Left cardiac atrium (tissue), 4 donors: ENCODE results near the gene CD276. TPM values are rescaled to one million over a fixed set of nuclear protein-coding genes. Genes with fewer than 3 reads are reported as not detected.
"Not testable (repeated sequence)": the region's sequence is repeated elsewhere in the genome, so short reads cannot be mapped to it uniquely, and the experiment has no call there.

ENCODE experiments used
- ATAC-seq, 2 donors: fragments of 200-7000 bp; cut with Tn5 transposase; one replicate each; pipeline ENCODE4 v1.9.1; 2020; ENCODE audit warnings: mild to moderate bottlenecking in 2 of 2, moderate library complexity in 2 of 2
- DNase-seq: peaks from one replicate; pipeline ENCODE4 v3.0.0-alpha.2; 2020
- intact Hi-C, 2 donors: fragments of 100-400 bp; cut with DNase I; formaldehyde crosslinking; loops; one replicate each; pipeline versions ENCODE4 v1.14.1 to v1.15.1; 2022 to 2023
- total RNA-seq, 2 donors: library from RNA; stranded (reverse); fragmentation: NEBNext Ultra II Directional; extraction: Animal tissue kit (Norgen Biotek cat#: 25700); gene quantifications; one replicate each; pipeline ENCODE4 v1.2.1, GENCODE V29; 2021
- donor health status: DM: no; HTN: yes; CAD: no.
- donor health status: DM: no; HTN: yes; CAD: no; lungs with severe emphysema.
- donor health status: DM: yes; HTN: yes; CAD: no.
- donor health status: Dilated cardiomyopathy.

The CD276 gene
- total RNA-seq, 2 donors from 2014 or later, result 29.6 to 77.5 TPM

DNA sequence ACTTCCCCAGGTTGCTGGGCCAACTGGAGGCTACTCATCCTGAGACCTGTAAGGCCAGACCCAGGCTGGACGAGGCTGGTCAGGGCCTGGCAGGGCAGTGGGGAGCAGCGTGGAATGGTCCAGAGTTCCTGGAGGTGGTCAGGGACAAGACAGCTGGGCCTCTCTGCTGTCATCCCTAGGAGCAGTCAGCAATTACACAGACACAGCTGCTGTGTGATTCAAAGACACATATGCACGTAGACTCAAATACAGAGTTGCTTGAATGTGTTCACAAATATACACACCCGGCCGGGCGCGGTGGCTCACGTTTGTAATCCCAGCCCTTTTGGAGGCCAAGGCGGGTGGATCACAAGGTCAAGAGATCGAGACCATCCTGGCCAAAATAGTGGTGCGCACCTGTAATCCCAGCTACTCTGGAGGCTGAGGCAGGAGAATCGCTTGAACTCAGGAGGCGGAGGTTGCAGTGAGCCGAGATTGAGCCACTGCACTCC lies 1.5 kb upstream of the CD276 start:
- intact Hi-C loops, result no loop called here
- no peak for ATAC-seq

DNA sequence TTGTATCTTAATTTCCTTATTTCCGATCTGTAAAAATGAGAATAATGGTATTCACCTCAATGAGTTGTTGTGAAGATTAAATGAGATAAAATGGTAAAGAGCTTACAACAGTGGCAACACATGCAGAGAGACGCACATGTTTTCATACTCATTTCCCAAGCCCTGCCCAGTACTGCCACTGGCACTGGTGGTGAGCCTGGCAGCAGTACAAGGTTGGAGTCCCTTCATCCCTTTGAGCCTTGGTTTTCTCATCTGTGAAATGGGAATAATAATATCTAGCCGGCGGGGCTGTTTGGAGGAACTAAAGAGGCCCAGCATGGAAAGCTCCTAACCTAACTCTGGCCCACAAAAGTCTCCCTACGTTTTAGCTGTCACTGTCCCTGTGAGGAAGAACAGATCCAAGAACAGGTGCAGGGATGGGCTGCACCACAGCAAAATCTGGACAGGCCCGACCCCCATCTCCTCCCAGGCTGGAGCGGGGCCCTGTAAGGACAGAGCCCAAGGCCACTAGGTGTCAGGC lies 866 bp upstream of the CD276 start:
- ATAC-seq (no peak), DNase-seq (no peak)
- intact Hi-C loops, result no loop called here

More for the DNA sequence above, 1.5 kb upstream of the CD276 start:
- no peak for DNase-seq

DNA sequence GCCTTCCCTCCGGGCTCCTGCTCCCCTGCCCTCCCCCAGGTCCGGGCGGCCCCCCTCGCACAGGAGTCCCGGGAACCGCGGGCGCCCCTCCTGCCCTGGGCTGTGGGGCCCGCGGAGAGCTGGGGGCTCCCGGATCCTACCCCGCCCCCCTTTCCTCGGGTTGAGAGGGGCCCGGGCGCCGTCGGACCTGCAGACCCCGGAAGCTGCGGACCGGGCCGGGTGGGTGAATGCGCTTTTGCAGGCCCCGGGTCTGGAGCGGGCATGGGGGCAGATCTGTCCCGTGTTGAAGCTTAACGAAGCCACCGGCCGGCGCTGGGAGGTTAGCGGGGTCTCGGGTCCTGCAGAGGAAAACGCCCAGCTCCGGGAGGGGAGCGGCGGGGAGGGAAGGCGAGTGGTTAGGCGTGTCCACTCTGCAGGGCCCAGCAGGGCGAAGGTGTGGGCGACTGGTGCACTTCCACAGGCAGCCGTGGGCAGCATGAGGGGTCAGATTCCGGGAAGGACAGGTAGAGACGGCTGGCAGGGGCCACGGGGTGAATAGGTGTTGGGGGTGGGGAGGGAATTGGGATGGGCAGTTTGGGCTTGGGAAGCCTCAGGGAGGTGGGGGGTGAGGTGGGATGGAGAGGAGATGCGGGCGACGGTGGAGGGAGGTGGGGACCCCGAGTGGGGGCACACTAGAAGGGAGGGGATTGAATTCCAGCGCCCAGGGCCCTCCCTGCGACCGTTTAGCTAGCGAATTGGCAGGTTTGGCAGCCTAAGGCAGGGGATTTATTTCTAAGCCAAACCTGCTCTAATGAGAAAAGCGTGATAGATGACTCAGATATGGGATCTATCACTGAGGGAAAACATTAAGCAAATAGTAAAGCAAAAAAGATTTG lies 635 bp downstream of the CD276 start:
- intact Hi-C loops, result no loop called here
- DNase-seq (peak; percentile 52), ATAC-seq (peak; percentile 21 to 27)

DNA sequence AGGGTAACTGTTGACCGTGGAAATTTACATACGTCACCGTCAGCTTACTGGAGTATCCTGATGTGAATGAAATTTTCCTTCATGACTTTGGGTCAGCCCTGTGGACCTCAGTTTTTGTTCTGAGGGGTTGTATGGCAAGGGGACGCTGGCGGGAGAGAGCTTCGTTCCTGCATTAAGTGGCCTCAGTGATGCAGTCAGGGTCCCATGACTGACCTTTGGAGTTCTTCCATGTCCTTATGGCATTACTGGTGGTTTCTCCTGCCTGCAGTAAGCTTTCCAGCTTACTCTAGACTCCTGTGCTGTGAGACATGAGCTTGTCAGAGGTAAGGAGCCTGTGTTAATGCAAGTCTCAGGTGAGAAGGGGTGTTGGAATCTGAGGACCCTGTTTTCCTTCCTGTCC lies 1.8 kb downstream of the CD276 start:
- DNase-seq (no peak), ATAC-seq (no peak)
- intact Hi-C loops, result no loop called here

DNA sequence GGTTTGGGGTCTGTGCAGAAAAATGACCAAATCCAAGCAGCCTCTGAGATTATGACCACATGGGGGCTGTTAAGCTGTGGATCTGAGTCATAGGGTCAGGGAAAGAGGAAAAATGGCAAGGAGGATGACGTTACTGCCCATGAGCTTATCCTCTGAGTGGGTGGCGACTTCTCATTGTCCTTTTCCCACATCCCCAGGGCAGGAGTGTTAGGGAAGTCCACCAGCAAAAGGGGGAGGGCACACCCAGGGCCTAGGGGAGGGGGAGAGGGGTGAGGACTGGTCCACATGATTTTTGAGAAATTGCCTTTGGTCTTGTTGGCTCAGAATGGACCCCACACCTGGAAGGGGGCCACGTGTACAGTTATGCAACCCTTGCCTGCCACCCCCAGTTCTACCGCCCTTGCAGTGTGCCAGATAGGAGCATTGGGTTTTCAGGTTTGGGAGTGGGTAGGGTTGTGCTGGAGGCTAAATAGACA lies 2.6 kb downstream of the CD276 start:
- ATAC-seq, result peak in 1 of 2 donors; percentile 17
- DNase-seq, result peak; percentile 52
- intact Hi-C loops, result no loop called here

DNA sequence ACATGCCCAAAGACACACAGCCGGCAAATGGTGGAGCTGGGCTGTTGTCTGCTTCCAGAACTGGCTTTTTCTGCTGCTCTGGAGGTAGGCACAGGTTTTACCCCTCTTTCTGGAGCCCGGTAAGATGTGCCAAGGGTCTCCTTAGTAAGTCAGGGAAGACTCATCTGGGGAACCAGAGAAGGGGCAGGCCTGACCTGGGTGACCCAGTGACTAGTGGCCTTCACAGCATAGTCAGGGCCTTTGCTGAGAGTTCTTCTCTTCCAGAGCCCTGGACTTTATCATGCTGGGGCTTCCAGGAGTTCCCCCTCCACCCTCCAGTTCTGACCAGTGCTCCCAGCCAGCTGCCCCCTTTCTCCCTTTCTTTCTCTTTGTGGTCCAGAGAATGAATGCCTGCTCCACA lies 3.2 kb downstream of the CD276 start:
- intact Hi-C loops, result no loop called here
- no peak for ATAC-seq
- no peak for DNase-seq

DNA sequence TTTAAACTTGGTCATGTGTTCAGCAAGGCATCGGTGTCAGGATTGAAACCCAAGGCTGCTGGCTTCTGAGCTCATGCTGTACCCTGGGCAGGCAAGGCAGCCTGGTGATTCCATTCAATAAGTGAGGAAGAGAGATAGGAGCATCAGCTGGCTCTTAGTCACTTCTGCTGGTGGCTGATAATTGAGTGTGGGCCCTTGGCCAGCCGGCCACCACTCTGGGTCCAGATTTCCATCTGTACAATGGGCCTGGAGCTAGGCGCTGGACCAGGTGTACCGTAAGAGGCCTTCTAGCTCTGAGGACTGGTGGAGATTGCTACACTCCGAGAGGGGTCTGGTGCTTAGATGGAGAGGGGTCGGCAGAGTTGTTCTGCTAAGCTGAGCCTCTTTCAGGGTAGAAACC lies 4.3 kb downstream of the CD276 start:
- no peak for DNase-seq
- intact Hi-C loops, result no loop called here

DNA sequence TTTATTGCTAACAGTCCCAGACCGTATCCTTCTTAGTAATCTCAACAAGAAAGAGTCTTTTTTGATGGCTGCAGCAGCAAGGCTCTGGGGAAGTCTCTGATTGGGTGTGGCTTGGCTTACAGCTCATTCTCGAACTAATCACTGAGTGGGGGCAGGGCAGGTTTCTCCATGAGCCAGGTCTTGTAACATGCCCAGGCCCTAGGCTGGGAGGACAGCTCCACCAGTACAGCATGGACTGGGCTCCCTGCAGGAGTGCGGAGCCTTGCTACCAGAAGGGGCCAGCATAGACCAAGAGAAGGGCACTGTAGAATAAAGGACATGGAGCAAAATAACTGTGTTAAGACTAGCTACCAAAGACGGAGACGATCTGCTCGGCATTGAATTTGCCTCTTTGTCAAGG lies 7.2 kb downstream of the CD276 start:
- intact Hi-C loops, result loop anchor here in 1 of 2 donors (10.0 kb wide), 1 partner anchor 407 kb away; no protein-coding TSS in a partner anchor
- peak; percentile 56 to 82 for ATAC-seq

More for the DNA sequence above, 4.3 kb downstream of the CD276 start:
- peak in 1 of 2 donors; percentile 6 for ATAC-seq

DNA sequence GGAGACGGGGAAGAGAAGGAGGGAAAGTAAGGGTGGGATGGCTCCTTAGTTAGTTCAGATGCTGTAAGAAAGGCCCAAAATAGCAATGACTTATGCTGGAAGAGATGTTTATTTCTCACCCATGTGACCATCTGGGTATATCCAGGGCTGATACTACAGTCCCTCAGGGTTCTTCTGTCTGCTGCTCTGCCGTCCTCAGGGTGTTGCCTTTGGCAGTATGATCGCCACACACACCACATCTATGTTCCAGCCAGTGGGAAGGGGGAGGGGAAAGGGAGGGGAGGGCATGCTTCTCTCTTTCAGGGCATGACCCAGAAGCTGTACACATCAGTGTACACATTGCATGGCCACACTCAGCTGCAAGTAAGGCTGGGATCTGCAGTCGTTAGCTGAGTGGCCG lies 10.2 kb downstream of the CD276 start:
- DNase-seq, result no peak

More for the DNA sequence above, 7.2 kb downstream of the CD276 start:
- DNase-seq, result peak; percentile 81

DNA sequence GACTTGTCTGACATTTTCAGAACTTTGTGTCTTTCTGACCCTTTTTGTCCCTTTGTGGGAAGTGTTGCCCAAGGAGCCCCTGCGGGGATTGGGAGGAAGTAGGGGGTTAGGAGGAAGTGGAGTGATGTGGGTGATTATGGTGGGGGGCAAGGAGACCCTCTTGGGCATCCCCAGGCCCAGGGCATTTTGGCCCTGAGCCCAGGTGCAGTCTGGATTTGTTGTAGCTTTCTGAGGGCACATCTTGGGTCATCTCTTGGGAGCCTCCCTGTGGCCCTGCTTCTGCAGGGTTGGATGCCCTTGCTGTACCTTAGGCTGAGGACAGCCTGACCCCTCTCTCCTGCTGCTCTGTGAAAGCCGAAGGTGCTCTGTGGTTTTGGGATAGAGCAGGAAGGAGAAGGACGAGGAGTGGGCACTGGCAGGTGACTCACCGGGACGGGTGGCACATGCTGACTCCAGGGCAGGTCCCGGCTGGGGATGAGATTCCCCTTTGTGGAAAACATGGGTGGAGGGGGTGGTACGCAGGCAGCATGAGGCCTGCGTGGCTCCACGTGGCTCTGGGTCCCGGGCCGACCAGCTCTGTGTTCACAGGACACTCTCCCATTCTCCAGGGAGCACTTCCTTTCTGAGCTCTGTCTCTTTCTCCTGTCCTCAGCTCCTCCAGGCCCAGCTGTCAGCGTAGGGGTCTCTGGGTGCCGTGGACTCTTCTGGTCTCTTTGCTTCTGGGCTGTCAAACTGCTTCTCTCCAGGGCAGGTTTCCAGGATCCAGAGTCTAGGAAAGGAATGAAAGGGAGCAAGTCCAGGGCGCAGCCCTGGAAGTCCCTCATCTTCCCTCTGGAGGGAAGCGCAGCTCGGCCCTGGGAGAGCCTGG lies 11.8 kb downstream of the CD276 start:
- intact Hi-C loops, result loop anchor here in 1 of 2 donors (10.0 kb wide), 1 partner anchor 411 kb away; no protein-coding TSS in a partner anchor
- DNase-seq (no peak), ATAC-seq (no peak)

More for the DNA sequence above, 10.2 kb downstream of the CD276 start:
- intact Hi-C loops, result loop anchor here in 1 of 2 donors (10.0 kb wide), 1 partner anchor 410 kb away; no protein-coding TSS in a partner anchor
- peak; percentile 43 to 56 for ATAC-seq

DNA sequence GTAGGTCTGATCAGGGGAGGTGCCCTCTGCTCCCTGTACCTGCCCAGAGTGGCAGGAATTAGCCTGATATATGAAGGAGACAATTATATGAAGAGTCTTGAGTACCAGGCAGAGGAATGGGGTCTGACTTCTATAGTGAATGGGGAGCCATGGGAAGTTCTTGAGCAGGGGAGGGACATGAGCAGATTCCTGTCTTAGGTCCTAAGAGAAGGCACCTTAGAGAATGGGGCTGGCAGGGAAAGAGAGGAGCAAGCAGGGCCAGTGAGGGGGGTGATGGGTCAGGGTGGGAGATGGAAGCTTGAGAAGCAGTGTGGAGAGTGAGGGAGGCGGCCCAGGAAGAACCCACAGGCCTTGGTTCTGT lies 12.4 kb downstream of the CD276 start:
- intact Hi-C loops, result loop anchor here in 1 of 2 donors (10.0 kb wide), 1 partner anchor 412 kb away; no protein-coding TSS in a partner anchor
- no peak for ATAC-seq

DNA sequence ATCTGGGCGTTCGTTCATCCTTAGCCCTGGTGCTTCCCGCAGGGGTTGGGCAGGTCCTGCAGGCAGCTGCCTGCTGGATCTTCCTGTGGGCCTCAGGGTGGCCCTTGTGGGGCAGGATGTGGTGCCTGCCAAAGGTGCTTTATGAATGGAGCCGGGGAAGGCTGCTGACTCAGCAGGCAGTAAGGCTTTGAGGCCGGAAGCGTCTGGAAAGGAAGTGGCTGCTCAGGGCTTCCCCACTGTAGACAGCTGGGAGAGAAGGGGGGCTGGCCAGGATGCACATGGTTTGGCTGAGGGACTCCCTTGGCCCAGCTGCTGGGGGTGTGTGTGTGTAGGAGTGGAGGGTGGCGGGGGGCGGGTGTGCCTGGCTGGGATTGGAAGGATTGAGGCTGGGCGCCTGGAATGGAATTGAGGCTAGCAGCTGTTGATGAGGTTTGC lies 12.9 kb downstream of the CD276 start:
- intact Hi-C loops, result loop anchor here in 1 of 2 donors (10.0 kb wide), 1 partner anchor 412 kb away; no protein-coding TSS in a partner anchor
- peak; percentile 94 to 95 for ATAC-seq
- peak; percentile 90 for DNase-seq

More for the DNA sequence above, 12.4 kb downstream of the CD276 start:
- no peak for DNase-seq

DNA sequence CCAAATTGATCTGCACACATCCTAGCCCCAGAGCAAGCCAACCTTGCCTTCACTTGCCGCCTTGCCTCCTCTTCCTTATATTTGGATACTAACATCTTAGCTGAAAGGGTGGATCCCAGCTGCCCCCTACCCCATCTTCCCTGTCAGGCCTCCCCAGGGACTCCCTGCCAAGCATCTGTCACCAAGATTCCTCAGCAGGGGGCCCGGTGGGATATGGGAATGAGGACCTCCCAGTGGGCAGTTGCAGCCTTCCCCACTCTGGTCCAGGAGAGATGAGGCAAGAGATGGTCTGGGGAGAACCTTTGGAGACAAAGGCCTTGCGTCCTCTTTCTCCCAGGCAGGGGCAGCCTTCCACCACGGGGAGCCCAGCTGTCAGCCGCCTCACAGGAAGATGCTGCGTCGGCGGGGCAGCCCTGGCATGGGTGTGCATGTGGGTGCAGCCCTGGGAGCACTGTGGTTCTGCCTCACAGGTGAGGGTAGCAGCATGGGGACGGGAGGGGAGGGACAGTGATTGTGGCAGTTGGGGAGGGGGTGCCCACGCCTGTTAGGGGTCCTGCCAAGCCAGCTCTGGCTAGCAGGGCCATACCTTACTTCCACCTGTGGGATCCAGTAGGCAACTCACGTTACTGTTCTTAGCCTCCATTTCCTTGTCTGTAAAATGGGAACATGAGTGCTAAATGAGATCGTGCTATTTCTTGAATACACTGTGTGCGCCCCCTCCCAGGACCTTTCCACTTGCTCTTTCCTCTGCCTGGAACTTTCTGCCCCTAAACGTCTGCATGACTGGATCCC lies 15.3 kb downstream of the CD276 start:
- no peak for ATAC-seq
- no peak for DNase-seq
- intact Hi-C loops, result loop anchor here in 1 of 2 donors (2.0 to 10.0 kb wide), 4 partner anchors 23 to 415 kb away; no protein-coding TSS in a partner anchor

DNA sequence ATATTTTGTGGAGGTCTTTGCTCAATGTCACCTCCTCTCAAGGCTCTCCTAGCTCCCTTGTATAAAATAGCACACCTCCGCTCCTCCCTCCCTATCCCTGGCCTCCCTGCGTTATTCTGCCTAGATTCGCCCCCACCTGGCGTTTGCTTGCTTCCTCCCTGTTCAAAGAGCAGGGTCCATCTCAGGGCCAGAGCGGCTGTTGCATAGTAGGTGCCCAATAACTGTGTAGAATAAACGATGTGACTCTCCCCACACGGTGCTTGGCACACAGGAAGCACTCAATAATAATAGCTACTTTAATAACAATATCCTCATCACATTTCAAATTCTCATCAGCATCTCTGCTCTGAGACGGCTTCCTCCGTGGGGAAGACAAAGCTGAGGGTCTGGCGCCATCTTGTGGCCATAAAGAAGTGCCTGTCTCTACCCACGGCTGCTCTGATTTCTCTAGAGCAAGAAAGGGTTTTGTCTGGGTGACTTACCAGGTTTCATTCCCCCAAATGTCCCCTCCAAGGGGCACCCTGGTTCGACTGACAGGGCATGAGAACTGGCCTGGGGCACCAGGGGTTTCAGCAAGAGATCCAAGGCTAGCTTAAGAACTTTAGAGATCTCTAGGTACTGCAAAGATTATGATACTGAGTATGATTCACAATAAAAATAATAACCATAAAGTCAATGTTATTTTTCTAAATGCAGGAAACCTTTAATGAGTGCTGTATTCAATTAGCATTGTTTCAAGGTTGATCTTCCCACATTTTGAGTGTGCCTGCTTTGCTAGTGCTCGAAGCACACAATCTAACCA lies 16.1 kb downstream of the CD276 start:
- intact Hi-C loops, result loop anchor here in 1 of 2 donors (2.0 to 5.0 kb wide), 3 partner anchors 23 to 133 kb away; no protein-coding TSS in a partner anchor
- DNase-seq, result peak; percentile 85
- peak; percentile 20 to 51 for ATAC-seq

DNA sequence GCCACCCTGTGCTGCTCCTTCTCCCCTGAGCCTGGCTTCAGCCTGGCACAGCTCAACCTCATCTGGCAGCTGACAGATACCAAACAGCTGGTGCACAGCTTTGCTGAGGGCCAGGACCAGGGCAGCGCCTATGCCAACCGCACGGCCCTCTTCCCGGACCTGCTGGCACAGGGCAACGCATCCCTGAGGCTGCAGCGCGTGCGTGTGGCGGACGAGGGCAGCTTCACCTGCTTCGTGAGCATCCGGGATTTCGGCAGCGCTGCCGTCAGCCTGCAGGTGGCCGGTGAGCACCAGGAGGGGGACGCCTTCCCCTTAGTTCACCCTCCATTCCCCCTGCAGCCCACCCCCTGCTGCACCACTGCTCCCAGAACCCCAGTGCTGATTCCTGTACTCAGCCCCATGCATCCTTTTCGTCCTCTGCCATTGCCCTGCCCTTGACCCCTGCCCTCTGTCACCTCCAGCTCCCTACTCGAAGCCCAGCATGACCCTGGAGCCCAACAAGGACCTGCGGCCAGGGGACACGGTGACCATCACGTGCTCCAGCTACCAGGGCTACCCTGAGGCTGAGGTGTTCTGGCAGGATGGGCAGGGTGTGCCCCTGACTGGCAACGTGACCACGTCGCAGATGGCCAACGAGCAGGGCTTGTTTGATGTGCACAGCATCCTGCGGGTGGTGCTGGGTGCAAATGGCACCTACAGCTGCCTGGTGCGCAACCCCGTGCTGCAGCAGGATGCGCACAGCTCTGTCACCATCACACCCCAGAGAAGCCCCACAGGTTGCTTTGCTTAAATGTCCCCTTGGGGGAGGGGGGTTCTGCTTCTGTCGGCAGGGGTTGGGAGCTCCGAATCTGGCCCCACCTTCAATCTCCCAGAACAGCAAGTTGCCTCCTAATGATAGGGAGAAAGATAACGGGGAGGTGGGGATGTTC lies 18.4 kb downstream of the CD276 start:
- not testable (repeated sequence) for ATAC-seq

DNA sequence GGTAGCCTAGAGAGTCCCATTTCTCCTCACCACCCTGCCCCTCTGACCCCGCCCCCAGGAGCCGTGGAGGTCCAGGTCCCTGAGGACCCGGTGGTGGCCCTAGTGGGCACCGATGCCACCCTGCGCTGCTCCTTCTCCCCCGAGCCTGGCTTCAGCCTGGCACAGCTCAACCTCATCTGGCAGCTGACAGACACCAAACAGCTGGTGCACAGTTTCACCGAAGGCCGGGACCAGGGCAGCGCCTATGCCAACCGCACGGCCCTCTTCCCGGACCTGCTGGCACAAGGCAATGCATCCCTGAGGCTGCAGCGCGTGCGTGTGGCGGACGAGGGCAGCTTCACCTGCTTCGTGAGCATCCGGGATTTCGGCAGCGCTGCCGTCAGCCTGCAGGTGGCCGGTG lies 19.4 kb downstream of the CD276 start:
- DNase-seq, ATAC-seq: not testable (repeated sequence)
- intact Hi-C loops, result loop anchor here in 1 of 2 donors (5.0 kb wide), 1 partner anchor 136 kb away; no protein-coding TSS in a partner anchor

More for the DNA sequence above, 18.4 kb downstream of the CD276 start:
- not testable (repeated sequence) for DNase-seq
- intact Hi-C loops, result loop anchor here in 1 of 2 donors (5.0 kb wide), 1 partner anchor 135 kb away; no protein-coding TSS in a partner anchor
